ENCODE results near the gene OSBPL10.
"Not testable (repeated sequence)": the region's sequence is repeated elsewhere in the genome, so short reads cannot be mapped to it uniquely, and the experiment has no call there.

Gene OSBPL10

GRCh38 chr3:31693346-31693745, 287.7 kb downstream of the OSBPL10 start:
- DNase-seq = no peak

DNA sequence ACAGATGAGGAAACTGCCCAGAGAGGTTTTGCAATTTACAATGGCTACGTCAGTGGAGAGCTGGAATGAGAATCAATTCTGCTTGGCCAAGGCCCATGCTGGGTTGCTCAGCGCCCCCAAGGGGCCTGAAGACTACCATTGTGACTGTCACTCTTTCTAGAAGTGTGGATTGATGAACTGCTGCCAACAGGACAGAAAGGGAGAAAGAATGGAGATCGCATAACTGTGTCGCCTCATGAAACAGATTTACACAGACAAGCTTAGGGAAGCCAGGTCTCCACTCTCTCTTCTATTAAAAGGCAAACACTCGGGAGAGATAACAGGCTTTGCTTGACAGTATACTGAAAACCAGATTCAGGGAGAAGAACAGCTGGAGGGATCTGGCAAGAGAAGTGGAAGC, 288.3 kb downstream of the OSBPL10 start:
- no peak for DNase-seq

DNA sequence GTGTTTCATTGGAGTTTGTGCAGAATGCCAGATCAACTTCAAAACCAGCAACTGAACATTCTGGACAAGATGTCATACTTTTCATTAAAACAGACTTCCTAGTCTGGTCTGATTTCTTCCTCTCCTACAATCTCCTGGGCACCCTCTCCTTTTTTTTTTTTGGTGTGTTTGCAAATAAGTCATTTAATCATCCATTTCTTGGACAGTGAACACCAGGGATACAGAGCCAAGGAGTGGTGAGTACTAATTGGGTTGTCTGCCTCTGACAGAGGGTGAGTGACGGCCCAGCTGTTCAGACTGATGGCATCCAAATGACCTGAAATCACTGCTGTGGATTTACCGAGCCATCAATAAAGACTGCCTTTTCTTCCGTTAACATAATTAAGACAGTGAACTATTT, 290.3 kb downstream of the OSBPL10 start:
- no peak for DNase-seq

DNA sequence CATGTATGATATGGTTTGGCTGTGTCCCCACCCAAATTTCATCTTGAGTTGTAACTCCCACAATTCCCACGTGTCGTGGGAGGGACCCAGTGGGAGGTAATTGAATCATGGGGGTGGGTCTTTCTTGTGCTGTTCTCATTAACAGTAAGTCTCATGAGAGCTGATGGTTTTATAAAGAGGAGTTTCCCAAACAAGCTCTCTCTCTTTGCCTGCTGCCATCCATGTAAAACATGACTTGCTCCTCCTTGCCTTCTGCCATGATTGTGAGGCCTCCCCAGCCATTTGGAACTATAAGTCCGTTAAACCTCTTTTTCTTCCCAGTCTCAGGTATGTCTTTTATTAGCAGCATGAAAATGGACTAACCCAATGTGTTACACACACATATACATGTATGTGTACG, 291.5 kb downstream of the OSBPL10 start:
- not testable (repeated sequence) for DNase-seq

GRCh38 chr3:31688984-31689383, 292.1 kb downstream of the OSBPL10 start:
- no peak for DNase-seq

DNA sequence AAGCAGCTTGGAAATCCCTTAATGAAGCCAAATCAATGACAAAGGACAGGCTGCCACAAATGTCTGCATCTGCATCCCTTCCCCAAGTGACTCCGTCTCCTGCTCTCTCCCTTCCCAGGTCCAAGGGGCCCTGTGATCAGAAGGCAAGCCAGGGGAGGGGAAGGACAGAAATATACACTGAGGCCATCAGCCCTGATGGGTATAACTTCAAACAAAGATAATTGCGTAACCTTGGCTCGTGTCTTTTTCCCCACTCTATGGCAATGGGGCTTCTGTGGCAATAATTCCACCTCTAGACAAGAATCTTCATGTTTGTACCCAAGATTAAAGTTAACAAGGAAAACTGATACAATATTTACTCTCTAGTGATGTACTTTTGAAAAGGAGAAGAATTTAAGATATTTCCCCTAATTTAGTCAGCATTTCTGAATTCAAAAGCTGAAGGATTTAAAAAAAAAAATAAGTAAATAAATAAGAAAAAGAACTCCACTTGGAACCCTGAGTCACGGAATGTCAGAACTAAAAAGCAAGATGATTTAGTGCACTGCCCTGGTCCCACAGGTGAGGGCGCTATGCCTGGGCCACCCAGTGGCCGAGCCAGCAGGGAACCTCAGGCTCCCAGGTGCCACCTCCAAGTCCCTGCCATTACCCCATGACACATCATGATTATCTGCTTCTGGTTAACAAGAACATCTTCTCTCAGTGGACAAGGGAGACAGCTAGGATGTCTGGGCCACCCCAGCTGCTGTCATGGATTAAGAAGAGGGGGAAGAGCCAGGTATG, 293.9 kb downstream of the OSBPL10 start:
- DNase-seq = no peak

- DNase-seq = no peak
Observed at GRCh38 chr3:31680072-31680870, 300.8 kb downstream of the OSBPL10 start.

GRCh38 chr3:31676556-31676955, 304.5 kb downstream of the OSBPL10 start:
- no peak for DNase-seq

DNA sequence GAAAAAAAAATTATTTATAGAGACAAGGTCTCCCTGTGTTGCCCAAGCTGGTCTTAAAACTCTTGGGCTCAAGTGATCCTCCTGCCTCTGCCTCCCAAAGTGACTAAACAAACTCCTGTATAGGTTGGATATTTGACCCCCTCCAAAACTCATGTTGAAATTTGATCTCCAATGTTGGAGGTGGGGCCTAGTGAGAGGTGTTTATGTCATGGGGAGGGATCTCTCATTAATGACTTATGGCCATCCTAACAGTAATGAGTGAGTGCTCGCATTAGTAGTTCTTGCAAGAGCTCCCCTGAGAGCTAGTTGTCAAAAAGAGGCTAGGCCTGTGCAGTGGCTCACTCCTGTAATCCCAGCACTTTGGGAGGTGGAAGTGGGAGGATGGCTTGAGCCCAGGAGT, 307.1 kb downstream of the OSBPL10 start:
- DNase-seq = no peak

DNA sequence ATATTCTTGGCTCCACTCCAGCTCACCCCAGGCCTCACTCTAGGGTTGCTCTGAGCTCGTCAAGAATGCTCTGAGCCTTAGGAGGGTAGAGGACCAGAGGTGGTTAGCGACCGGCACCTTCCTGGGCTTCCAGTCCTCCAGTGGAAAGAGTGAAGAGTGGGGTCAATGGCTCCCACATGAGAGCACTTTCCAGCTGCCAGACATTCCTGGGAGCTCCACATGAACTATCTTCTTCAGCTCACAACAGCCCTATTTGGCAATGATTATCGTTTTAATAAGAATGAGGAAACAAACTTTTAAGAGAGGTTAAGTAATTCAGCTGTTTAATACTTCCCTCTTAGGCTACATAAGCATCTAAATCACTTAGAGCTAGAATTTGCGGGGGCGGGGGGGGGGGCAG, 309.1 kb downstream of the OSBPL10 start:
- no peak for DNase-seq

GRCh38 chr3:31671451-31671850, 309.6 kb downstream of the OSBPL10 start:
- no peak for DNase-seq

GRCh38 chr3:31670722-31671121, 310.3 kb downstream of the OSBPL10 start:
- no peak for DNase-seq

DNA sequence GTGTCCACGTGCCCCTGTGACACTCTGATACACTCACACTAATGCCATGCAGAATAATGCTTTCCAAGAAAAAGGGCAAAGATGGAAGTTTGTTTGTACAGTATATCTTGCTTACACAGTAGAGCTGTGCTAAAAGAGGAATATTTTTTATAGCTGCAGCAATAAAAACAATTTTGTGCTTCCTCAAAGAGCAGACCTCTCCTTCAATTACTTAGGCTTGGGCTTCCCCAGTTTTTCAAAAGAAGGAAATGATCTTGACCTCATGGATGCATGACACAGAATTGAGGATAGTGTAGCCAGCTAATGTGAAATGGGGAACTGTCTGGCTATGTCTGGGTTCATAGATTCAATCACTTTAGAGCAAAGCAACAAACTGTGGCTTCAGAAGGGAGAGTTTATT, 310.9 kb downstream of the OSBPL10 start:
- DNase-seq = no peak

- no peak for DNase-seq
Observed at GRCh38 chr3:31668242-31668641, 312.8 kb downstream of the OSBPL10 start.

- DNase-seq = no peak
Observed at GRCh38 chr3:31667582-31667981, 313.5 kb downstream of the OSBPL10 start.

- no peak for DNase-seq
Observed at GRCh38 chr3:31664031-31664430, 317.0 kb downstream of the OSBPL10 start.

GRCh38 chr3:31661993-31662670, 318.9 kb downstream of the OSBPL10 start:
- DNase-seq = no peak

DNA sequence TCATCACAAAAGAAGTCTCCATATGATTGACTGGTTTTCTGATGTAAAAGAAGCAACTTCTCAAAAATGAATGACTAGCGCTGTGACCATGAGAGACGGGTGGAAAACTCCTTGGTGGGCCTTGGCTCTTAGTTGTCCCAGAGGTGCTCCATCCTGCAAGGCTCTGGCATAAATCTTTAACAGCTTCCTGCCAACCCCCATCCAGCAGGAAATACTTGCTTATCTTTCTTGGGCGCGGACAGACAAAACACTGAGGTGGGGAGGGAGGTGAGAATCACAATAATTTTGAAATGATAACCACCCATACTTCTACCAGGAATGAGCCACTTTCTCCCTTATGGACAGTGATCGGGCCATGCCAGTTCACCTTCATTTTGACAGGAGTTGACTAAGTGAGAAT, 319.8 kb downstream of the OSBPL10 start:
- DNase-seq = no peak

DNA sequence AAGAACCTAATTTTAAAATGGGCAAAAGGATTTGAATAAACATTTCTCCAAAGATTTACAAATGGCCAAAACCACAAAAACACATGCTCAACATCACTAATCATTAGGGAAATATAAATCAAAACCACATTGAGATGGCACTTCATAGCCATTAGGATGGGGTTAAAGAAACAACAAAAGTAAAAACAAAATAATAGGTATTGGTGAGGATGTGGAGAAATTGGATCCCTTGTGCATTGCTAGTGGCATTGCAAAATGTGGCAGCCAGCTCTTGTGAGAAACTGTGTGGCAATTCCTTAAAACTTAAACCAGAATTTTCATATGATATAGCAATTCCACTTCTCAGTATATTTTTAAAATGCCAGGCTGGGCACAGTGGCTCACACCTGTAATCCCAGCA, 321.8 kb downstream of the OSBPL10 start:
- DNase-seq = no peak

DNA sequence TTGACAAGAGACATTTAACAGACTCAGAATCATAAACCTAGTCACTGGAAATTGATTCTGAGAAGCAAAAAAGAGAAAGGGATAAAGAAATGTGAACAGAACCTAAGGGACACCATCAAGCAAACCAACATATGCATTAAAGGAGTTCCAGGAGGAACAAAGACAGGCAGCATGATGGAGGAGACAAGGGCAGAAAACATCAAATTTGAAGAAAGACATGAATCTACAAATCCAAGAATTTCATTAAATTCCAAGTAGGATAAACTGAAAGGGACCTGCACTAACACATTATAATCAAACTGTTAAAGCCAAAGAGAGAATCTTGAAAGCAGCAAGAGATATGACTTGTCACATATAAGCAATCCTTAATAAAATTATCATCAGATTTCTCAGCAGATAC, 326.1 kb downstream of the OSBPL10 start:
- DNase-seq = no peak

- DNase-seq = no peak
Observed at GRCh38 chr3:31653464-31653863, 327.6 kb downstream of the OSBPL10 start.

DNA sequence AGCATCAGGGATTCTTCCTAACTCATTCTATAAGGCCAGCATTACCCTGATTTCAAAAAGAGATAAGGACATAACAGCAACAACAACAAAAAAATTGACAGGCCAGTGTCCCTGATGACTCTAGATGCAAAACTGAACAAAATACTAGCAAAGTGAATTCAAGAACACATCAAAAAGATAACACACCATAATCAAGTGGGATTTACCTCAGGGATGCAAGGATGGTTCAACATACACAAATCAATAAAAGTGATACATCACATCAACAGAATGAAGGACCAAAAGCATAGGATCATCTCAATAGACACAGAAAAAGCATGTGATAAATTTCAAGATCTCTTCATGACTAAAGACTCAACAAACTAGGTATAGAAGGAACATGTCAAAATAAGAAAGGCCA, 328.8 kb downstream of the OSBPL10 start:
- DNase-seq = no peak

- no peak for DNase-seq
Observed at GRCh38 chr3:31648286-31648968, 332.6 kb downstream of the OSBPL10 start.

All from CD4-positive, alpha-beta T cell treated with Interferon gamma for 1 hour (primary cell).